CD8-positive, alpha-beta memory T cell (primary cell): ENCODE results near the gene ONECUT2. TPM values are rescaled to one million over a fixed set of nuclear protein-coding genes. Genes with fewer than 3 reads are reported as not detected.
"Not testable (repeated sequence)": the region's sequence is repeated elsewhere in the genome, so short reads cannot be mapped to it uniquely, and the experiment has no call there.

Experiments used
- CTCF ChIA-PET: fragments of 350-600 bp; sonication (Branson Sonifier 250); formaldehyde crosslinking; loops from one replicate; lab custom pipeline; 2021; ENCODE audit warnings: antibody characterized with exemption; lab: Charles Lee
- POLR2A ChIA-PET: fragments of 350-600 bp; sonication (Branson Sonifier 250); formaldehyde crosslinking; loops from one replicate; lab custom pipeline; 2021; ENCODE audit warnings: antibody characterized with exemption; lab: Charles Lee
- DNase-seq, 5 donors: peaks; one replicate each; pipeline versions ENCODE4 v3.0.0 to v3.0.0-alpha.2; 2020 to 2022; ENCODE audit warnings: mixed read lengths in 1 of 5
- H3K27ac ChIP-seq: one replicate; pipeline ENCODE4 v1.7.0; 2013; ENCODE audit warnings: low read depth, mild to moderate bottlenecking, low read length, moderate library complexity
- H3K27me3 ChIP-seq: 2 replicates; pipeline ENCODE4 v1.7.0; 2013; ENCODE audit warnings: low read length, mild to moderate bottlenecking; ENCODE audit not compliant: insufficient read depth, poor library complexity, severe bottlenecking
- H3K36me3 ChIP-seq: 2 replicates; pipeline ENCODE4 v1.7.0; 2013; ENCODE audit warnings: mild to moderate bottlenecking, low read length, moderate library complexity; ENCODE audit not compliant: insufficient read depth
- H3K4me1 ChIP-seq: 2 replicates; pipeline ENCODE4 v1.7.0; 2013; ENCODE audit warnings: mild to moderate bottlenecking, low read length, moderate library complexity; ENCODE audit not compliant: insufficient read depth
- H3K4me3 ChIP-seq: 2 replicates; pipeline ENCODE4 v1.7.0; 2013; ENCODE audit warnings: mild to moderate bottlenecking, low read length
- H3K9me3 ChIP-seq: 2 replicates; pipeline ENCODE4 v1.7.0; 2013; ENCODE audit warnings: mild to moderate bottlenecking, low read length
- H3K27ac Mint-ChIP-seq, 8 donors: one replicate each; pipeline ENCODE4 v1.8.0; 2020 to 2021; ENCODE audit warnings: mixed read lengths in 8 of 8, mild to moderate bottlenecking in 6 of 8, inconsistent platforms in 3 of 8, moderate library complexity in 3 of 8
- H3K27me3 Mint-ChIP-seq, 2 donors: one replicate each; pipeline ENCODE4 v1.8.0; 2020 to 2021; ENCODE audit warnings: mixed read lengths in 2 of 2, mild to moderate bottlenecking in 1 of 2, moderate library complexity in 1 of 2
- H3K36me3 Mint-ChIP-seq, 3 donors: one replicate each; pipeline ENCODE4 v1.8.0; 2020 to 2021; ENCODE audit warnings: mixed read lengths in 3 of 3, inconsistent platforms in 1 of 3, mild to moderate bottlenecking in 1 of 3
- H3K4me1 Mint-ChIP-seq, 3 donors: one replicate each; pipeline ENCODE4 v1.8.0; 2020 to 2021; ENCODE audit warnings: mixed read lengths in 3 of 3, inconsistent platforms in 1 of 3, mild to moderate bottlenecking in 1 of 3
- H3K4me3 Mint-ChIP-seq, 7 donors: one replicate each; pipeline ENCODE4 v1.8.0; 2020 to 2021; ENCODE audit warnings: mixed read lengths in 7 of 7, mild to moderate bottlenecking in 6 of 7, moderate library complexity in 4 of 7, inconsistent platforms in 2 of 7
- H3K9me3 Mint-ChIP-seq, 5 donors: one replicate each; pipeline ENCODE4 v1.8.0; 2020 to 2022; ENCODE audit warnings: mixed read lengths in 5 of 5, mild to moderate bottlenecking in 3 of 5, moderate library complexity in 2 of 5, inconsistent platforms in 1 of 5
- polyA plus RNA-seq: library from polyadenylated mRNA; unstranded; fragments of 300-500 nt; fragmentation: Illumina TruSeq; gene quantifications from one replicate; pipeline ENCODE4 v1.2.3, GENCODE V29; 2021
- total RNA-seq, 2 experiments: library from RNA; stranded (reverse); gene quantifications; one replicate each; pipeline ENCODE4 v1.2.3, GENCODE V29; 2021

ONECUT2 gene
- total and polyA plus RNA-seq, 3 experiments from 2014 or later, result not detected

- Histone ChIP-seq H3K4me3 (no peak overlapping the region), H3K27me3 (no peaks in the 10 kb centered on the region), H3K9me3 (no peaks in the 10 kb centered on the region), H3K4me1 (no peaks in the 10 kb centered on the region), H3K36me3 (no peaks in the 10 kb centered on the region), H3K27ac (no peak overlapping the region)
- POLR2A ChIA-PET, result no interaction called here
- Mint-ChIP-seq H3K36me3 (no peaks in the 10 kb centered on the region), H3K27me3 (peaks cover 5 to 39% of the 10 kb centered on the region in 2 donors), H3K4me1 (no peaks in the 10 kb centered on the region), H3K9me3 (peaks cover 0 to 2% (median 0%) of the 10 kb centered on the region in 5 donors), H3K4me3 (no peak overlapping the region), H3K27ac (no peak overlapping the region)
- CTCF ChIA-PET, result no interaction called here
- no peak for DNase-seq
These were observed 70.1 kb downstream of the ONECUT2 start for GRCh38 chr18:57505231-57505630.

GRCh38 chr18:57516056-57516455, 80.9 kb downstream of the ONECUT2 start:
- Histone ChIP-seq H3K27ac (no peak overlapping the region), H3K27me3 (no peaks in the 10 kb centered on the region), H3K4me1 (no peaks in the 10 kb centered on the region), H3K4me3 (no peak overlapping the region), H3K36me3 (no peaks in the 10 kb centered on the region), H3K9me3 (no peaks in the 10 kb centered on the region)
- H3K36me3 Mint-ChIP-seq, result no peaks in the 10 kb centered on the region
- H3K27me3 Mint-ChIP-seq, result peaks cover 10 to 25% of the 10 kb centered on the region in 2 donors
- ChIA-PET POLR2A (no interaction called here), CTCF (no interaction called here)
- no peak for DNase-seq
- no peak overlapping the region for H3K27ac Mint-ChIP-seq
- no peaks in the 10 kb centered on the region for H3K9me3 Mint-ChIP-seq
- no peak overlapping the region for H3K4me3 Mint-ChIP-seq
- no peaks in the 10 kb centered on the region for H3K4me1 Mint-ChIP-seq

- DNase-seq, result no peak
- Histone ChIP-seq H3K9me3 (no peaks in the 10 kb centered on the region), H3K27ac (no peak overlapping the region), H3K27me3 (no peaks in the 10 kb centered on the region), H3K4me3 (no peak overlapping the region), H3K36me3 (no peaks in the 10 kb centered on the region), H3K4me1 (no peaks in the 10 kb centered on the region)
- ChIA-PET POLR2A (no interaction called here), CTCF (no interaction called here)
- H3K27me3 Mint-ChIP-seq, result peaks cover 12 to 28% of the 10 kb centered on the region in 2 donors
- no peaks in the 10 kb centered on the region for H3K36me3 Mint-ChIP-seq
- no peaks in the 10 kb centered on the region for H3K4me1 Mint-ChIP-seq
- H3K27ac Mint-ChIP-seq, result no peak overlapping the region
- no peak overlapping the region for H3K4me3 Mint-ChIP-seq
- H3K9me3 Mint-ChIP-seq, result no peaks in the 10 kb centered on the region
These were observed 83.4 kb downstream of the ONECUT2 start for GRCh38 chr18:57518533-57518932.

- POLR2A ChIA-PET, result no interaction called here
These were observed 84.7 kb downstream of the ONECUT2 start for GRCh38 chr18:57519668-57520424.

GRCh38 chr18:57522348-57522747, 87.2 kb downstream of the ONECUT2 start:
- H3K36me3 Mint-ChIP-seq, H3K27ac Mint-ChIP-seq, DNase-seq, H3K27ac ChIP-seq, H3K9me3 ChIP-seq, CTCF ChIA-PET, H3K36me3 ChIP-seq, H3K4me1 Mint-ChIP-seq, POLR2A ChIA-PET, H3K4me1 ChIP-seq, H3K27me3 ChIP-seq, H3K4me3 ChIP-seq, H3K4me3 Mint-ChIP-seq, H3K9me3 Mint-ChIP-seq: not testable (repeated sequence)
- H3K27me3 Mint-ChIP-seq, result peaks cover 12 to 29% of the 10 kb centered on the region in 2 donors

More at GRCh38 chr18:57519668-57520424, 84.7 kb downstream of the ONECUT2 start:
- no peaks in the 10 kb centered on the region for H3K27me3 ChIP-seq
- no peaks in the 10 kb centered on the region for H3K4me1 ChIP-seq
- CTCF ChIA-PET, result no interaction called here
- Mint-ChIP-seq H3K4me3 (no peak overlapping the region), H3K27ac (no peak overlapping the region), H3K36me3 (no peaks in the 10 kb centered on the region), H3K27me3 (peaks cover 12 to 31% of the 10 kb centered on the region in 2 donors), H3K4me1 (no peaks in the 10 kb centered on the region), H3K9me3 (no peaks in the 10 kb centered on the region)
- no peak overlapping the region for H3K27ac ChIP-seq
- no peaks in the 10 kb centered on the region for H3K9me3 ChIP-seq
- H3K36me3 ChIP-seq, result no peaks in the 10 kb centered on the region
- DNase-seq, result no peak
- H3K4me3 ChIP-seq, result no peak overlapping the region

GRCh38 chr18:57523171-57523956, 88.2 kb downstream of the ONECUT2 start:
- Mint-ChIP-seq H3K27me3 (peaks cover 10 to 25% of the 10 kb centered on the region in 2 donors), H3K9me3 (no peaks in the 10 kb centered on the region), H3K4me1 (no peaks in the 10 kb centered on the region), H3K36me3 (no peaks in the 10 kb centered on the region), H3K27ac (no peak overlapping the region), H3K4me3 (no peak overlapping the region)
- H3K36me3 ChIP-seq, result no peaks in the 10 kb centered on the region
- H3K4me3 ChIP-seq, result no peak overlapping the region
- H3K4me1 ChIP-seq, result no peaks in the 10 kb centered on the region
- POLR2A ChIA-PET, result no interaction called here
- no peaks in the 10 kb centered on the region for H3K9me3 ChIP-seq
- no peak for DNase-seq
- H3K27ac ChIP-seq, result no peak overlapping the region
- H3K27me3 ChIP-seq, result no peaks in the 10 kb centered on the region
- CTCF ChIA-PET, result no interaction called here

GRCh38 chr18:57527556-57528229, 92.5 kb downstream of the ONECUT2 start:
- Mint-ChIP-seq H3K4me1 (no peaks in the 10 kb centered on the region), H3K4me3 (no peak overlapping the region), H3K9me3 (no peaks in the 10 kb centered on the region), H3K27ac (no peak overlapping the region), H3K27me3 (peaks cover 3 to 7% of the 10 kb centered on the region in 2 donors), H3K36me3 (no peaks in the 10 kb centered on the region)
- Histone ChIP-seq H3K4me1 (no peaks in the 10 kb centered on the region), H3K27me3 (no peaks in the 10 kb centered on the region), H3K9me3 (no peaks in the 10 kb centered on the region), H3K4me3 (no peak overlapping the region), H3K27ac (no peak overlapping the region), H3K36me3 (no peaks in the 10 kb centered on the region)
- ChIA-PET CTCF (no interaction called here), POLR2A (no interaction called here)
- no peak for DNase-seq

- H3K9me3 ChIP-seq, result no peaks in the 10 kb centered on the region
- no peaks in the 10 kb centered on the region for H3K27me3 ChIP-seq
- CTCF ChIA-PET, result no interaction called here
- Mint-ChIP-seq H3K27me3 (peaks cover 4 to 5% of the 10 kb centered on the region in 2 donors), H3K27ac (no peak overlapping the region), H3K4me3 (no peak overlapping the region), H3K9me3 (no peaks in the 10 kb centered on the region), H3K4me1 (no peaks in the 10 kb centered on the region), H3K36me3 (no peaks in the 10 kb centered on the region)
- H3K4me1 ChIP-seq, result no peaks in the 10 kb centered on the region
- DNase-seq, result no peak
- POLR2A ChIA-PET, result no interaction called here
- no peak overlapping the region for H3K4me3 ChIP-seq
- H3K36me3 ChIP-seq, result no peaks in the 10 kb centered on the region
- H3K27ac ChIP-seq, result no peak overlapping the region
These were observed 94.0 kb downstream of the ONECUT2 start for GRCh38 chr18:57529151-57529550.
